Chondrocyte (in vitro differentiated cells): ENCODE results near the gene PBX3. TPM values are rescaled to one million over a fixed set of nuclear protein-coding genes. Genes with fewer than 3 reads are reported as not detected.
A peak's percentile ranks its signal among the peaks of the same experiment; 100 is the strongest.

ENCODE experiments used
- DNase-seq: peaks from one replicate; pipeline ENCODE4 v3.0.0; 2021; ENCODE audit warnings: mixed read lengths, low spot score
- H3K27ac Mint-ChIP-seq: one replicate; pipeline ENCODE4 v1.8.0; 2021; ENCODE audit warnings: mild to moderate bottlenecking, moderate library complexity, mixed read lengths; ENCODE audit not compliant: unreplicated experiment
- H3K27me3 Mint-ChIP-seq: 2 replicates; pipeline ENCODE4 v1.8.0; 2021; ENCODE audit warnings: low read depth, mixed read lengths
- H3K36me3 Mint-ChIP-seq: 2 replicates; pipeline ENCODE4 v1.8.0; 2021; ENCODE audit warnings: low read depth, mixed read lengths
- H3K4me1 Mint-ChIP-seq: 2 replicates; pipeline ENCODE4 v1.8.0; 2021; ENCODE audit warnings: low read depth, mild to moderate bottlenecking, mixed read lengths
- H3K4me3 Mint-ChIP-seq: one replicate; pipeline ENCODE4 v1.8.0; 2021; ENCODE audit warnings: mild to moderate bottlenecking, moderate library complexity, mixed read lengths; ENCODE audit not compliant: unreplicated experiment
- H3K9me3 Mint-ChIP-seq: 2 replicates; pipeline ENCODE4 v1.8.0; 2021; ENCODE audit warnings: low read depth, mixed read lengths
- total RNA-seq: library from RNA; stranded (reverse); gene quantifications from 3 replicates; pipeline ENCODE4 v1.2.1, GENCODE V29; 2021
- TF ChIP-seq, protein P1 (sequence below): fragments of 200-600 bp; sonication (generic); IDR thresholded peaks from 2 replicates; pipeline ENCODE4 v1.5.0; 2021; ENCODE audit warnings: antibody characterized with exemption, mild to moderate bottlenecking, moderate library complexity

PBX3 gene
- total RNA-seq, 1 donor from 2014 or later = 24.1 TPM

DNA sequence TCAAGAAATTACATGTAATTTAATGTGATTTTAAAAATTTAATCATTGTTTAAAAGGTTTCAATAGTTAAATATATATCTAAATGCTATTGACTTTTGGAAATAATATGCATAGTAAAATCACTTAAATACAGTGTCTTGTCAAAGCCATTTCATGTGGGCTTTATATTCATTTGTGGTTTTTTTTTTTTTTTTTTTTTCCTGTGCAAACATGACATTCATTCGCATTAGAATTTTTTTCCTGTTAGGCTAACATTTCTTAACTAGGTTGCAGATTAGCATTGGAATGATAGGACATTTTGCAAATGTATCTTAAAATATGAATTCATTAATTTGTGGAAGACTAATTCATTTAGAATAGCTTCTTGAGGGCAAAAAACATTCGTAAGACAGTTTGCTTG lies 149.8 kb downstream of the PBX3 start:
- H3K4me3 Mint-ChIP-seq = no peak overlapping the region

DNA sequence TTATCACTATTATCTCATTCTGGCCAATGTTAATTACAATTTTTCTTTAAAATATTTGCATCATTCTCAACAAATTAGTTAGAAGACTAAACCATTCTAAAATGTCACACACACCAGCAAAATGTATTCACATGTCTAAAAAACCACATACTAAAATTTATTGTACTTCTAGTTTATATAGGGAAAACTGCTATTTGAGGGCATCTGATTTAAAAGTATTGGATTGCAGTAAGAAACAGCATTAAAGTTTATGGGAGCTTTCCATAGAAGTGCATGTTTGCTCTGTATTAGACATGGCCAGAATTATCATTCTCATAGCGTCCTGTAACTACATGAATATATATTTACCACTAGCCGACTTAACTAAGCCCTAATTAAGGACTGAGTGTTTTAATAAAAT lies 150.3 kb downstream of the PBX3 start:
- no peaks in the 10 kb centered on the region for H3K36me3 Mint-ChIP-seq
- no peak overlapping the region for H3K4me3 Mint-ChIP-seq
- no peak for DNase-seq
- TF ChIP-seq, protein P1, sequence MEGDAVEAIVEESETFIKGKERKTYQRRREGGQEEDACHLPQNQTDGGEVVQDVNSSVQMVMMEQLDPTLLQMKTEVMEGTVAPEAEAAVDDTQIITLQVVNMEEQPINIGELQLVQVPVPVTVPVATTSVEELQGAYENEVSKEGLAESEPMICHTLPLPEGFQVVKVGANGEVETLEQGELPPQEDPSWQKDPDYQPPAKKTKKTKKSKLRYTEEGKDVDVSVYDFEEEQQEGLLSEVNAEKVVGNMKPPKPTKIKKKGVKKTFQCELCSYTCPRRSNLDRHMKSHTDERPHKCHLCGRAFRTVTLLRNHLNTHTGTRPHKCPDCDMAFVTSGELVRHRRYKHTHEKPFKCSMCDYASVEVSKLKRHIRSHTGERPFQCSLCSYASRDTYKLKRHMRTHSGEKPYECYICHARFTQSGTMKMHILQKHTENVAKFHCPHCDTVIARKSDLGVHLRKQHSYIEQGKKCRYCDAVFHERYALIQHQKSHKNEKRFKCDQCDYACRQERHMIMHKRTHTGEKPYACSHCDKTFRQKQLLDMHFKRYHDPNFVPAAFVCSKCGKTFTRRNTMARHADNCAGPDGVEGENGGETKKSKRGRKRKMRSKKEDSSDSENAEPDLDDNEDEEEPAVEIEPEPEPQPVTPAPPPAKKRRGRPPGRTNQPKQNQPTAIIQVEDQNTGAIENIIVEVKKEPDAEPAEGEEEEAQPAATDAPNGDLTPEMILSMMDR = no peak
- no peaks in the 10 kb centered on the region for H3K9me3 Mint-ChIP-seq
- no peak overlapping the region for H3K27ac Mint-ChIP-seq
- no peaks in the 10 kb centered on the region for H3K4me1 Mint-ChIP-seq
- H3K27me3 Mint-ChIP-seq = no peaks in the 10 kb centered on the region

More for the DNA sequence above, 149.8 kb downstream of the PBX3 start:
- DNase-seq = no peak
- Mint-ChIP-seq H3K9me3 (no peaks in the 10 kb centered on the region), H3K27ac (no peak overlapping the region), H3K4me1 (no peaks in the 10 kb centered on the region), H3K36me3 (no peaks in the 10 kb centered on the region), H3K27me3 (no peaks in the 10 kb centered on the region)
- TF ChIP-seq, protein P1 = no peak

DNA sequence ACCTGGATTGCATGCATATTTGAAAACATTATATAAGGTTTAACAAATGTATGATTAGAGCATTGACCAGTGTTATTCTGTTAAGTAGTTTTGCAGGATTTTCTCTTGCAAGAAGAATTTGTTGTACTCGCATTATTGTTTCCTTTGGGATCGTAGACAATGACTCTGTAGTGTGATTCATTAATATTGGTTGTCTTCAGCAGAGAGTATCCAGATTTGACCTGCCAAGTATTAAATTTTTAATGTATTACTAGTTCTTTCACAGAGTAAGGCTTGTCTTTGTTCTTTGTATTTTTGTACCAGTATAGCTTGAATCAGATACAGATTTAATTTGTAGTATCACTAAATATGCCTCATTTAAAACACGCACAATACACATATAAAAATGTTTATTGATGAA lies 155.0 kb downstream of the PBX3 start:
- no peak overlapping the region for H3K27ac Mint-ChIP-seq
- no peaks in the 10 kb centered on the region for H3K27me3 Mint-ChIP-seq
- no peaks in the 10 kb centered on the region for H3K36me3 Mint-ChIP-seq
- no peak overlapping the region for H3K4me3 Mint-ChIP-seq
- TF ChIP-seq, protein P1 = no peak
- peaks cover 28% of the 10 kb centered on the region for H3K4me1 Mint-ChIP-seq
- no peak for DNase-seq
- H3K9me3 Mint-ChIP-seq = no peaks in the 10 kb centered on the region

DNA sequence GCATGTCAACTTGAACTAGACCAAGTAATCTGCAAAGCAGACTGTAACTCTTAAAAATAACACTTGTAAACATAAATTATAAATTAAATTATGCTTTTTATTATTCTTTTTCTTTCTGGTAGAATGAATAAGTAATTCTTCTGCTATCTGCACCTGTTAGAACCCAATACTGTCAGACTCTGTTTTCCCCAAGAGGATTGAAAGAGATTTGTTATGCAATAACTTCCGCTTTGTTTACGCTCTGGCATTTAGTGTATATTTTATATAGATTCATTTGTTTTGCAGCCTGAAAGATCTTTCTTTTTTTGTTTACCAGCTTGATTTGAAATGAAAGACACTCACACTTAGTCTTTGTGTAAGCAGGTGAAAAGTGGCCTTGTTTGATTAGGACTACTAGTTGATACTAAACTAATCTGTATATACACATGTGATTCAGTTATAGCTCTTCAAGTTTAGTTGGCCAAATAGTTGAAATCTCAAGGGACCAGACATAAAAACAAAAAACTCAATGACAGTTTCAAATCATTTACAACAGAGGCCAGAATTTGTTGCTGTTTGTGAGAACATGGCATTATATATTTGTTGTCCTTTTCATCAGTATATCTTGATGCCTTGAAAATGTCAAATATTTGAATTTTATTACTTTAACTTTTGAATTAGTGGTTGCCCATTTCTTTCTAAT lies 155.8 kb downstream of the PBX3 start:
- H3K4me1 Mint-ChIP-seq = peaks cover 35% of the 10 kb centered on the region
- no peak for DNase-seq
- no peaks in the 10 kb centered on the region for H3K36me3 Mint-ChIP-seq
- TF ChIP-seq, protein P1 = no peak
- H3K9me3 Mint-ChIP-seq = no peaks in the 10 kb centered on the region
- no peak overlapping the region for H3K4me3 Mint-ChIP-seq
- H3K27ac Mint-ChIP-seq = no peak overlapping the region
- H3K27me3 Mint-ChIP-seq = no peaks in the 10 kb centered on the region

DNA sequence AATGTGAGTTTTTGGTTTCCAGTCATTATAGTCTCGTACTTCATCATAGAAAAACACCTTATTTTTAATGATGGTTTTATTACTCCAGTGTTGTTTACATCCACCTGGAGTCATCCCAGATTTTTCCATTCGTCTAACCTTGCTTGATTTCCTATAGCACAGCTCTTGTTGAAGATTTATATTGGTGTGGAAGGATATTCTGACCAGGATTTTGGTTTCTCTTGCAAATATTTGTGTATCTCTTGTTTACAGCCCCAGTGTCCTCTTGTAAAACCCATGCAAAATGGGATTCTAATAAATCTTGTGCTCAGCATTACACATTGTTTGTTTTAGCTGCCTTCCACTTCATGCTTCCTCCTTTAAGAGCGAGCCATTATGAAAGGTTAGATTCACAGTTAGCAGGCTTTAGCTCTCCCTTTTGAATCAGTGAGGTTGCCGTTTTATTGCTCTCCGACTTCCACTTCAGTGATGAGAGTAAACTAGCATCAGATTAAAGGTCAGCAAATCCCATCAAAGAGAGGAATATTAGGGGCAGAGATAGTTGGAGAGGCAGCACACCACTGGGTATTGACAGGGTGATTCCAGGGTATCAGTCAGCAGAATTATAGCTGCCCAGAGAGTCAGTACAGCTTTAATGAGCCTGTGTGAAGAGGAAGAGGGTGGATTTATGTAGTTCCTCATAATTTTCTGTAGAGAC lies 157.1 kb downstream of the PBX3 start:
- TF ChIP-seq, protein P1 = no peak
- H3K27ac Mint-ChIP-seq = peak overlapping the region; percentile 81
- H3K27me3 Mint-ChIP-seq = no peaks in the 10 kb centered on the region
- no peak for DNase-seq
- no peaks in the 10 kb centered on the region for H3K36me3 Mint-ChIP-seq
- H3K9me3 Mint-ChIP-seq = no peaks in the 10 kb centered on the region
- H3K4me3 Mint-ChIP-seq = peak overlapping the region; percentile 46
- H3K4me1 Mint-ChIP-seq = peaks cover 45% of the 10 kb centered on the region
